ENCODE measurements around the gene GATAD2A.

GRCh38 chr19:19538785-19539166, 133.3 kb downstream of the GATAD2A start:
- TF ChIP-seq POLR2AphosphoS5 (IDR thresholded peaks at IDR 0.05; ENCODE audit: low read depth, low read length) (no peak), REST (IDR thresholded peaks at IDR 0.05; ENCODE audit: insufficient read depth in 1 of 2, low read depth in 2 of 2, low read length in 2 of 2) (no peak), TAF1 (IDR thresholded peaks at IDR 0.05; ENCODE audit: borderline replicate concordance, insufficient read depth, low read length) (no peak), SIN3A (IDR thresholded peaks at IDR 0.05; ENCODE audit: borderline replicate concordance, insufficient read depth, low read length) (no peak), FOXP2 (optimal IDR thresholded peaks at IDR 0.05; ENCODE audit: borderline replicate concordance, extremely low read depth, extremely low read length, insufficient read depth) (no peak)
